K562 (cell line): ENCODE results near the gene MTPN. TPM values are rescaled to one million over a fixed set of nuclear protein-coding genes. Genes with fewer than 3 reads are reported as not detected.

Source experiments
- ATAC-seq: fragments of 200-7000 bp; cut with Tn5 transposase; 3 replicates; pipeline ENCODE4 v1.9.1; 2020; ENCODE audit warnings: moderate library complexity
- BruUV-seq: library from RNA; stranded (reverse); fragments of 400-500 nt; replicated peaks from 2 replicates; lab custom pipeline; 2021; lab: Mats Ljungman, UMichigan
- CTCF ChIA-PET: fragments of 300-600 bp; formaldehyde crosslinking; extraction: SDS; loops from one replicate; lab custom pipeline; 2021; ENCODE audit warnings: low intra/inter-chr PET ratio; lab: Yijun Ruan, JAX
- POLR2A ChIA-PET: fragments of 300-600, 350-650 bp; sonication (Branson Sonifier 250); formaldehyde crosslinking; extraction: SDS; loops from one replicate; lab custom pipeline; 2021; ENCODE audit warnings: antibody characterized with exemption, inconsistent platforms; lab: Yijun Ruan, JAX
- DNase-seq, 4 experiments: peaks; one replicate each; pipeline versions ENCODE4 v3.0.0 to v3.0.0-alpha.2; 2011 to 2018; ENCODE audit warnings: low spot score in 3 of 4, mixed read lengths in 3 of 4; ENCODE audit errors: extremely low read depth in 1 of 4
- FAIRE-seq: peaks from 2 replicates; lab custom pipeline; 2011; peaks lifted over from hg19 to GRCh38; lab: Jason Lieb, UNC
- H2AFZ ChIP-seq: 2 replicates; pipeline ENCODE4 v1.6.0; 2011; ENCODE audit warnings: low read depth, low read length, control low read depth, inconsistent platforms
- H3K27ac ChIP-seq: fragments of 200-600 bp; 3 replicates; pipeline ENCODE4 v1.8.0; 2011; ENCODE audit warnings: low read depth, mild to moderate bottlenecking, control low read depth, inconsistent platforms, low read length, moderate library complexity, mixed read lengths; ENCODE audit errors: extremely low read depth
- H3K27me3 ChIP-seq, 2 experiments: fragments of 300-600 bp in 1 of 2; 2 replicates in 1 of 2; 3 replicates in 1 of 2; pipeline versions ENCODE4 v1.6.0 to v1.8.0; 2011; ENCODE audit warnings: inconsistent platforms in 2 of 2, low read length in 2 of 2, mild to moderate bottlenecking in 1 of 2, mixed read lengths in 1 of 2, moderate library complexity in 1 of 2; ENCODE audit not compliant: control insufficient read depth in 2 of 2, insufficient read depth in 2 of 2
- H3K36me3 ChIP-seq: fragments of 300-600 bp; 3 replicates; pipeline ENCODE4 v1.8.0; 2011; ENCODE audit warnings: mild to moderate bottlenecking, low read length, inconsistent platforms; ENCODE audit not compliant: control insufficient read depth, insufficient read depth
- H3K4me1 ChIP-seq, 2 experiments: fragments of 200-600 bp in 1 of 2; replicated peaks in 1 of 2; 2 replicates in 1 of 2; 3 replicates in 1 of 2; pipeline versions ENCODE4 v1.5.1 to v1.8.0; 2011; ENCODE audit warnings: inconsistent platforms in 2 of 2, low read length in 2 of 2, mild to moderate bottlenecking in 1 of 2, mixed read lengths in 1 of 2, moderate library complexity in 1 of 2; ENCODE audit not compliant: control insufficient read depth in 2 of 2, insufficient read depth in 2 of 2
- H3K4me2 ChIP-seq: 2 replicates; pipeline ENCODE4 v1.6.1; 2011; ENCODE audit warnings: low read length, control low read depth, inconsistent platforms, mixed read lengths; ENCODE audit not compliant: insufficient read depth
- H3K4me3 ChIP-seq: fragments of 200-600 bp; sonication (generic), shearing (Covaris generic); 2 replicates; pipeline ENCODE4 v1.5.1; 2016; ENCODE audit warnings: control low read depth, inconsistent platforms
- H3K79me2 ChIP-seq: fragments of 200-600 bp; 3 replicates; pipeline ENCODE4 v1.8.0; 2011; ENCODE audit warnings: low read length, inconsistent platforms; ENCODE audit not compliant: control insufficient read depth, insufficient read depth
- H3K9ac ChIP-seq, 2 experiments: 2 replicates each; pipeline versions ENCODE4 v1.6.0 to v1.6.1; 2011; ENCODE audit warnings: low read depth in 2 of 2, low read length in 2 of 2, control low read depth in 1 of 2, inconsistent platforms in 1 of 2, mild to moderate bottlenecking in 1 of 2, mixed read lengths in 1 of 2; ENCODE audit not compliant: insufficient read depth in 1 of 2
- H3K9me1 ChIP-seq: one replicate; pipeline ENCODE4 v1.6.0; 2011; ENCODE audit warnings: inconsistent platforms, mild to moderate bottlenecking, low read length, moderate library complexity; ENCODE audit not compliant: control insufficient read depth, insufficient read depth
- H3K9me3 ChIP-seq: replicated peaks from 2 replicates; pipeline ENCODE4 v1.5.1; 2011; ENCODE audit warnings: low read depth, low read length, inconsistent platforms; ENCODE audit not compliant: control insufficient read depth, insufficient read depth
- H4K20me1 ChIP-seq: replicated peaks from 2 replicates; pipeline ENCODE4 v1.6.1; 2011; ENCODE audit warnings: low read length, inconsistent platforms, mixed read lengths; ENCODE audit not compliant: control insufficient read depth, insufficient read depth
- EP400 ChIP-seq: fragments of 450-650 bp; IDR thresholded peaks from 2 replicates; pipeline ENCODE4 v1.6.1; 2017; ENCODE audit warnings: antibody characterized with exemption, mild to moderate bottlenecking, moderate library complexity
- HDAC1 ChIP-seq, 2 experiments: fragments of 450-650 bp; IDR thresholded peaks; 2 replicates each; pipeline ENCODE4 v1.6.1; 2016 to 2017; ENCODE audit warnings: inconsistent platforms in 1 of 2, mild to moderate bottlenecking in 1 of 2, moderate library complexity in 1 of 2
- KDM4B ChIP-seq, 2 experiments: fragments of 450-650 bp in 1 of 2; sonication (generic) in 1 of 2; IDR thresholded peaks; 2 replicates each; pipeline ENCODE4 v1.6.1; 2016 to 2017; ENCODE audit warnings: borderline replicate concordance in 2 of 2, antibody characterized with exemption in 1 of 2, low read depth in 1 of 2, mild to moderate bottlenecking in 1 of 2
- KLF1 ChIP-seq: fragments of 450-650 bp; IDR thresholded peaks from 2 replicates; pipeline ENCODE4 v1.6.1; 2016; ENCODE audit warnings: missing genetic modification characterization, missing compliant biosample characterization
- SRF ChIP-seq, 2 experiments: fragments of 250-450, 450-650 bp in 1 of 2; sonication (Bioruptor Pico) in 1 of 2; sonication (generic) in 1 of 2; formaldehyde crosslinking; IDR thresholded peaks; 2 replicates each; pipeline versions ENCODE4 v1.5.0 to v1.5.1; 2020 to 2022; ENCODE audit warnings: mild to moderate bottlenecking in 1 of 2, missing genetic modification reagents in 1 of 2
- STAT5A ChIP-seq: IDR thresholded peaks from 2 replicates; pipeline ENCODE4 v1.6.1; 2012; ENCODE audit warnings: low read length, inconsistent platforms, borderline replicate concordance
- TGIF2 ChIP-seq: sonication (generic); formaldehyde crosslinking; IDR thresholded peaks from 2 replicates; pipeline ENCODE4 v1.8.1; 2022; ENCODE audit warnings: mild to moderate bottlenecking, missing genetic modification reagents, moderate library complexity
- ZKSCAN8 ChIP-seq: fragments of 200-800 bp; sonication (Bioruptor generic); IDR thresholded peaks from 2 replicates; pipeline ENCODE4 v1.6.1; 2016; ENCODE audit warnings: missing genetic modification characterization, missing compliant biosample characterization
- ZNF586 ChIP-seq: fragments of 450-650 bp; formaldehyde crosslinking; conservative IDR thresholded peaks from 2 replicates; pipeline ENCODE4 v1.4.0; 2020; ENCODE audit warnings: mild to moderate bottlenecking, moderate library complexity
- WGBS: fragments of 100-300 bp; shearing (Covaris generic); methylation state at CpG from one replicate; pipeline ENCODE4 v1.1.6; 2016; ENCODE audit warnings: low coverage, mixed read lengths; ENCODE audit not compliant: insufficient coverage; ENCODE audit errors: missing lambda C conversion rate; 5-methylcytosine and 5-hydroxymethylcytosine counted together
- in situ Hi-C: fragments of 300-500 bp; cut with MboI; formaldehyde crosslinking; loops from 4 replicates; pipeline ENCODE4 v1.15.0; 2018; ENCODE audit warnings: inconsistent platforms, mixed read lengths
- intact Hi-C: fragments of 100-400 bp; cut with micrococcal nuclease; formaldehyde crosslinking; loops from 2 replicates; pipeline ENCODE4 v1.14.2; 2022
- polyA plus RNA-seq, 8 experiments: library from polyadenylated mRNA; depleted of rRNA in 4 of 8; stranded (reverse) in 5 of 8; unstranded in 3 of 8; fragments of >200 nt; fragmentation: Nextera tagmentation in 2 of 8; fragmentation: Illumina TruSeq in 1 of 8; extraction: Ambion mirVana in 2 of 8; extraction: Trizol in 1 of 8; gene quantifications; 2 replicates each; pipeline versions ENCODE4 v1.2.1 to v1.2.3, GENCODE V29; 2011 to 2014; ENCODE audit warnings: inconsistent platforms in 1 of 8, missing spikeins in 1 of 8
- total RNA-seq, 7 experiments: library from RNA; depleted of rRNA in 6 of 7; stranded (reverse); fragments of >200 nt in 6 of 7; fragmentation: Illumina TruSeq in 2 of 7; extraction: Trizol in 2 of 7; gene quantifications; 2 replicates each; pipeline versions ENCODE4 v1.2.1 to v1.2.3, GENCODE V29; 2011 to 2021; ENCODE audit warnings: low replicate concordance in 1 of 7
- TF ChIP-seq, protein P1 (sequence below): sonication (generic); formaldehyde crosslinking; IDR thresholded peaks from 2 replicates; pipeline ENCODE4 v1.8.1; 2023; ENCODE audit warnings: mild to moderate bottlenecking, missing genetic modification reagents

The MTPN gene
- total and polyA plus RNA-seq, 9 of the 15 experiments (the other 6 are each of a cell fraction or from before 2014, with no cell fraction given): 68.5 to 261 (median 156) TPM

DNA sequence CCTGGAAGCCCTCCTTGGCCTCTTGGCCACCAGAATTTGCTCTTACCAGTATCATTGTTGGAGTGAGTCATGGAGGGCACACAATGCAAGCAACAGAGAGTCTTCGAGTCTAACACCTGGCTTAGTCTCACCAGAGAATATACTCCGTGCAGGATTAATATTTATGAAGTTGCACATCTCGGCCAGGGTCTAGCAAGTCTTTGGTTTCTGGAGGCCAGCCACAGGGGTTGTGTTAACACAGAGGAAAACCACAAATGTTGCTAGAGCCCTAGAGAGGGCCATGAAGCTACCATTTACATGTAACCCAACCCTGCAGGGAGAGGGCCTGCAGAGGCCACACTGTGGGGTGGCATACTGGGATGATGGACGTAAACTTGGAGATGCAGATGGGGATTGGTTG, 71.8 kb downstream of the MTPN start:
- intact Hi-C loops: no loop called here
- Histone ChIP-seq H4K20me1 (no peaks in the 10 kb centered on the region), H3K4me3 (no peak overlapping the region), H3K9me3 (no peaks in the 10 kb centered on the region), H3K27me3 (no peaks in the 10 kb centered on the region), H3K79me2 (no peaks in the 10 kb centered on the region), H3K4me1 (no peaks in the 10 kb centered on the region), H3K9ac (no peak overlapping the region), H2AFZ (peak overlapping the region; percentile 5; the same call in 1 of the 2 replicates), H3K27ac (no peak overlapping the region), H3K9me1 (no peaks in the 10 kb centered on the region), H3K36me3 (no peaks in the 10 kb centered on the region), H3K4me2 (no peak overlapping the region)
- TF ChIP-seq EP400: no peak
- TF ChIP-seq KLF1: no peak
- TF ChIP-seq HDAC1 (IDR thresholded peaks at IDR 0.05): no peak
- no peak for TF ChIP-seq ZNF586 (CRISPR knock-in tag)
- TF ChIP-seq KDM4B (IDR thresholded peaks at IDR 0.05; ENCODE audit: borderline replicate concordance in 2 of 2, low read depth in 1 of 2): no peak
- TF ChIP-seq STAT5A: no peak
- no peak for TF ChIP-seq TGIF2
- TF ChIP-seq SRF (CRISPR knock-in tag; IDR thresholded peaks at IDR 0.05): no peak
- TF ChIP-seq ZKSCAN8 (CRISPR knock-in tag): no peak
- TF ChIP-seq, protein P1, sequence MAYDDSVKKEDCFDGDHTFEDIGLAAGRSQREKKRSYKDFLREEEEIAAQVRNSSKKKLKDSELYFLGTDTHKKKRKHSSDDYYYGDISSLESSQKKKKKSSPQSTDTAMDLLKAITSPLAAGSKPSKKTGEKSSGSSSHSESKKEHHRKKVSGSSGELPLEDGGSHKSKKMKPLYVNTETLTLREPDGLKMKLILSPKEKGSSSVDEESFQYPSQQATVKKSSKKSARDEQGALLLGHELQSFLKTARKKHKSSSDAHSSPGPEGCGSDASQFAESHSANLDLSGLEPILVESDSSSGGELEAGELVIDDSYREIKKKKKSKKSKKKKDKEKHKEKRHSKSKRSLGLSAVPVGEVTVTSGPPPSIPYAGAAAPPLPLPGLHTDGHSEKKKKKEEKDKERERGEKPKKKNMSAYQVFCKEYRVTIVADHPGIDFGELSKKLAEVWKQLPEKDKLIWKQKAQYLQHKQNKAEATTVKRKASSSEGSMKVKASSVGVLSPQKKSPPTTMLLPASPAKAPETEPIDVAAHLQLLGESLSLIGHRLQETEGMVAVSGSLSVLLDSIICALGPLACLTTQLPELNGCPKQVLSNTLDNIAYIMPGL (CRISPR knock-in tag): no peak
- BruUV-seq: no TSS peak
- no peak for DNase-seq
- no peak for FAIRE-seq
- ChIA-PET CTCF (no interaction called here), POLR2A (interaction anchor here (0.6 kb wide), 1 partner anchor 43 kb away, joined by 3 read pairs; no protein-coding TSS in a partner anchor)
- ATAC-seq: peak; percentile 28
- WGBS: 50% methylated on average over 4 of the region's 4 CpGs
- in situ Hi-C loops: no loop called here
